GM21529 (cell line): ENCODE results near the gene H3-3A.
A peak's percentile ranks its signal among the peaks of the same experiment; 100 is the strongest.

Experiments
- ATAC-seq: cut with Tn5 transposase; IDR thresholded peaks from one replicate; pipeline ENCODE4 v1.9.1; 2021; ENCODE audit not compliant: unreplicated experiment

Gene H3-3A

GRCh38 chr1:226052061-226052460, 10.5 kb upstream of the H3-3A start:
- ATAC-seq = no peak

GRCh38 chr1:226054519-226055327, 7.8 kb upstream of the H3-3A start:
- no peak for ATAC-seq

GRCh38 chr1:226059709-226060108, 2.8 kb upstream of the H3-3A start:
- ATAC-seq = no peak

- ATAC-seq = no peak
Measured at GRCh38 chr1:226060427-226060826, 2.1 kb upstream of the H3-3A start.

- no peak for ATAC-seq
Measured at GRCh38 chr1:226061068-226061840, 1.3 kb upstream of the H3-3A start.

- ATAC-seq = peak; percentile 42
Measured at GRCh38 chr1:226061841-226062557, 517 bp upstream of the H3-3A start.

GRCh38 chr1:226063224-226063976, 884 bp downstream of the H3-3A start:
- peak; percentile 17 for ATAC-seq

GRCh38 chr1:226063977-226064815, 1.7 kb downstream of the H3-3A start:
- no peak for ATAC-seq

- no peak for ATAC-seq
Measured at GRCh38 chr1:226064816-226065248, 2.3 kb downstream of the H3-3A start.

- no peak for ATAC-seq
Measured at GRCh38 chr1:226066415-226067078, 4.0 kb downstream of the H3-3A start.

- no peak for ATAC-seq
Measured at GRCh38 chr1:226069811-226070489, 7.4 kb downstream of the H3-3A start.

- ATAC-seq = no peak
Measured at GRCh38 chr1:226072347-226072746, 9.8 kb downstream of the H3-3A start.

- ATAC-seq = no peak
Measured at GRCh38 chr1:226073184-226073950, 10.9 kb downstream of the H3-3A start.

GRCh38 chr1:226074046-226074445, 11.5 kb downstream of the H3-3A start:
- ATAC-seq = no peak

GRCh38 chr1:226076378-226076777, 13.9 kb downstream of the H3-3A start:
- no peak for ATAC-seq

- ATAC-seq = no peak
Measured at GRCh38 chr1:226078374-226078773, 15.9 kb downstream of the H3-3A start.

GRCh38 chr1:226082587-226082917, 20.0 kb downstream of the H3-3A start:
- ATAC-seq = no peak

- peak; percentile 15 for ATAC-seq
Measured at GRCh38 chr1:226082959-226083301, 20.4 kb downstream of the H3-3A start.
